ENCODE measurements around the gene SMARCA4.

DNA sequence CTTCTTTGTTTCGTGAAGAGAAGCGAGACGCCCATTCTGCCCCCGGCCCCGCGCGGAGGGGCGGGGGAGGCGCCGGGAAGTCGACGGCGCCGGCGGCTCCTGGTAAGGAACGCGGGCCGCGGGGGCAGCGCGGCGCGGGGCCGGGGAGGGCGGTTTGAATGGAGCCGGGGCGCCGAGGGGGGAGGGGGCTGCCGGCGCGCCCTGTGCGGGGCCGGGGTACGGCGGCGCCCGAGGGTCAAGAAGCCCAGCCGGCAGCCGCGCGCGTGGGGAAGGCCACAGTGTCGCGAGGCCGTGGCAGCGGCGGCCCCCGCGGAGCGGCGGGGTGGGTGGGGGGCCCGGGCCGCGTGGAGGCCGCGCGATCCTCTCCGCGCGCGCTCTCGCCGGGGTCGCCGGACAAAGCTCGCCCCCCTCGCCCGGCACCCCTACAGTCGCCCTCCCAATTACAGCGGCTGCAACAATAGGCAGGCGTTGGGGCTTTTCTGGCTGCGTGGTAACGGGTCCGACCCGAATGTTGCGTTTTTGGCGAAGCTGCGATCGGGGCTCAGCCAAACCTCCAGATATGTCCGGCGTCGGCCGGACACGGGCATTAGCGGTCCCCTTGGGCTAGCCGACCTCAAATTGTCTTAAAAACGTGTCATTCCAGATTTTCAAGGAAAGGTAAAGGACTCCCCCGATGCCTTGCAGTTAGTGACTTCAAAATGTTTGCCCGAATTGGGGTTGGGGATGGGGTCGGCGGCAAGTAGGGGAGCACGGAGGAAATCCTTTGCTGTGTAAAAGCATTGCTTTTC lies 437 bp downstream of the SMARCA4 start:
- TF ChIP-seq, protein P1, sequence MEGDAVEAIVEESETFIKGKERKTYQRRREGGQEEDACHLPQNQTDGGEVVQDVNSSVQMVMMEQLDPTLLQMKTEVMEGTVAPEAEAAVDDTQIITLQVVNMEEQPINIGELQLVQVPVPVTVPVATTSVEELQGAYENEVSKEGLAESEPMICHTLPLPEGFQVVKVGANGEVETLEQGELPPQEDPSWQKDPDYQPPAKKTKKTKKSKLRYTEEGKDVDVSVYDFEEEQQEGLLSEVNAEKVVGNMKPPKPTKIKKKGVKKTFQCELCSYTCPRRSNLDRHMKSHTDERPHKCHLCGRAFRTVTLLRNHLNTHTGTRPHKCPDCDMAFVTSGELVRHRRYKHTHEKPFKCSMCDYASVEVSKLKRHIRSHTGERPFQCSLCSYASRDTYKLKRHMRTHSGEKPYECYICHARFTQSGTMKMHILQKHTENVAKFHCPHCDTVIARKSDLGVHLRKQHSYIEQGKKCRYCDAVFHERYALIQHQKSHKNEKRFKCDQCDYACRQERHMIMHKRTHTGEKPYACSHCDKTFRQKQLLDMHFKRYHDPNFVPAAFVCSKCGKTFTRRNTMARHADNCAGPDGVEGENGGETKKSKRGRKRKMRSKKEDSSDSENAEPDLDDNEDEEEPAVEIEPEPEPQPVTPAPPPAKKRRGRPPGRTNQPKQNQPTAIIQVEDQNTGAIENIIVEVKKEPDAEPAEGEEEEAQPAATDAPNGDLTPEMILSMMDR (IDR thresholded peaks at IDR 0.05) = no peak
- TF ChIP-seq POLR2AphosphoS5 (IDR thresholded peaks at IDR 0.05) (peak in 1 of 2 donors; percentile 9), POLR2A (IDR thresholded peaks at IDR 0.05; ENCODE audit: low read depth) (no peak), EP300 (IDR thresholded peaks at IDR 0.05) (no peak)

All from esophagus muscularis mucosa (tissue), 4 donors.